Measurements from ENCODE around the gene KCNQ4.

Gene KCNQ4

DNA sequence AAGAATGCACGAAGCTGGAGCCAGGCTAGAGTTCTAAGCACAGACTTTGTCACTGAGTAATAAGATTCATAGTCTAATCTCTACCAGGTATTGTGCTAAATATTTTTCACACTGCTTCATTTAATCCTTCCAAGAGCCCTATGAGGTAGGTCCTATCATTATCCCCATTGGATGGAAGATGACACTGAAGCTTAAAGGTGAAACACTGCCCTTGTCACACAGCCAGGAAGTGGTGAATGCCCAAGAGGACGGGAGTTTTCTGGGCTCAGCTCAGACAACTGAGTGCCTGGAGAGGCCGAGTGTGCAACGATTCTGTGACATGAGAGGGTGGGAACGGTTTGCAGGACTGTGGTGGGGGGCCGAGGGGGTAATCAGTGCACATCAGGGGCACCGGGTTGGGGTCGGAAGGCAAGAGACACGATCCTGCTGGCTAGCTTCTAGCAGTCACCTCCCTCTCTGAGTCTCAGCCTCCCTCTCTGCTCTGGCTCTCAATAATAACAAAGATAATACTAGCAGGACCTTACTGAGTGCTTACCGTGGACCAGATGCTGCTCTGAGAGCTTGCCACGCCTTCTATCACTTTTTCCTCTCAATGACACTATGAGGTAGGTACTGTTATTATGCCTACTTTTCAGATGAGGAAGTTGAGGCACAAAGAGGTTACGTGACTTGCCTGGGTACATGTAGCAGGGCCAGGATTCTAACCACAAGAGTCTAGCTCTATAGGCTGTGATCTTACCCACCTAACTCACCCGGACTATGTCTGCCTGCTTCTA lies 12.4 kb downstream of the KCNQ4 start:
- DNase-seq (ENCODE audit: low read depth) = no peak

GRCh38 chr1:40796939-40797667 lies 13.5 kb downstream of the KCNQ4 start:
- DNase-seq (ENCODE audit: low read depth) = no peak

GRCh38 chr1:40797668-40798010 lies 14.1 kb downstream of the KCNQ4 start:
- no peak for DNase-seq (ENCODE audit: low read depth)

DNA sequence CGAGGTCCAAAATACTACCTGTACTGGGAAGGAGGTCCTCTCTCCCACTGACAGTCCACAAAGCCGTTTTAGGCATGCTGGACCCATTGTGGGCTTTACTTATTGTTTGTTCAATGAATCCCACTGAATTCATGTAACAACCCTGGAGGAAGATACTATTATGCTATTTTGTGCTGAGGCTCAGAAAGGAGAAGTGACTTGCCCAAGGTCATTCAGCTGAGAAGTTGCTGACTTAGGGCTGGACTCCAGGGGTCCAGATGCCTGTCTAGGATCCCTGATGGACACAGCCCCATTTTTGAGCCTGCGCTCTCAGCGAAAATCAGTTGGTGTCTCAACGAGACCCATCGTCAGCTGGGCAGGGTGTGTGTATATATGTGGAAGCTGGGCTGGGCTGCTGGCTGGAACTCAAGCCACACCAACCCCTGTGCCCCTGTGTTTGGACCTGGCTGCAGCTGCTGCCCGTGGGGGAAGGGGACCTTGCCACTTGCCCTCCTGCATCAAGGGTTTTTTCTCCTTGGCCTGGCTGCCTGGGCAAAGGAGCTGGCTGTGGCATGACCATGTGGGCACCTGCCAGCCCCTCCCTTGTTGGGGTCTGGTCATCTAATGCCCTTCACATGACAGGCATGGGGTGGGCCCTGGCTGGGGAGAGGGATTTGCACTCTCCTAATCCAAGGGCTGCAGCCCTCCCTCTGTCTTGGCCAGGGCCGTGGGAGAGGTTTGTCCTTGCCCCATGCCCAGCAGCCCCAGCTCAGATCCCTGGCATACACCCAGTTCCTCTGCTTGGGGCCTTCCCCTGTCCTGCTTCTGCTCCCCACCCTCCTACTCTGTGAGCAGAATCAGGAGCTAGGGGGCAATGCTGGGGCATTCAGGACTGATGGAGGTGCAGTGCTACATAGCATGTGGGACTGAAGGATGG lies 15.0 kb downstream of the KCNQ4 start:
- DNase-seq (ENCODE audit: low read depth) = no peak

DNA sequence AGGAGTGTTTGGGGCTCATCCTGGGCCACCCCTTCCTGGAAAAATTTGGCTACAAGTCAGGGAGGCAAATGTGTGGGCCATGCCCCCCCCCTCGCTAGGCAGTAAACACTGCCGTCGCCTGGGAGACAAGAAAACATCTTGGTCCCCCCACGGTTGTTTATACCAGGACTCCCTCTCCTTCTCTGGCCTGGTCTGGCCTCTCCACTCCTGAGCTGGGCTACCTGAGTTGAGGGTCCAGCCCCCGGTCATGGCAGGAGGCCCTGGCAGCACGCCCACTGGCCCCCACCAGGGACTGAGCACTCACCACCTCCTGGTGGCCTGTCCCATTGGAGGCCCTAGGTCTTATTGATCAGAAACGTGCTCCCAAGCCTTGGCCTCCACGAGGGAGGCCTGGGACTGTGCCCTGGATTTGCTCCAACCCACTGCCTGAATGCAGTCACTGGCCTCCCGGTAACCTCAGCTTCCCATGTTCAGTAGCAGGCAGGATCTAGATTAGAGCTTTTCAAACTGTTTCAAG lies 15.8 kb downstream of the KCNQ4 start:
- DNase-seq (ENCODE audit: low read depth) = no peak

GRCh38 chr1:40801742-40802077 lies 18.1 kb downstream of the KCNQ4 start:
- no peak for DNase-seq (ENCODE audit: low read depth)

DNA sequence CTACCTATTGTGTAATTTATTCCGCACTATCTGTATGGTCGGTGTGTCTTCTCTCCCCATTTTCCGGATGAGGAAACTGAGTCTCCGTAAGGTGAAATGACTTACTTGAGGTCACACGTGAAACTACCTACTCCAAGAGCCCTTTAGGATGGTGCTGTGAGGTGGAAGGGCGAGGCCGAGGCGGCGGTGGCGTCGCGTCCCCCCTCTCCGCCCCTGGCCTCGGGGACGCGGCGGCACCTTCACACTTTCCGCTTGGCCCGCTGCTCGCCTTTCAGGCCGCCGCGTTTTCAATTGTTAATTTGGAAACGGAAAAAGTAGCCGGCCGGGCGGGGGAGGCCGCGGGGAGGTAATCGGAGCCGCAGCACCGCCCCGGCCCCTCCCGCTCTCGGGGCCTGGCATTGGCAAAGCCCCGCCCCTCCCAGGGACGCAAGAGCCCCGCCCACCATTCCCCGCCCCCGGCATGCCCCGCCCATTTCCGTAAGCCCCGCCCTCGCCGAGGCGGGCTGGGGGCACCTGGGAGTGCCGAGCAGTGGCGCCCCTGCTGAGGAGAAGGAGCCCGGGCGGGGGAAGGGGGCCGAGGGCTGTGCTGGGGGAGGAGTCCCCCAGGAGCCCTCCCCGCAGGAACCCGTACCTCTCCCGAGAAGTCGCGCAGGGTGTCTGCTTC lies 18.6 kb downstream of the KCNQ4 start:
- peak; percentile 78 for DNase-seq (ENCODE audit: low read depth)

DNA sequence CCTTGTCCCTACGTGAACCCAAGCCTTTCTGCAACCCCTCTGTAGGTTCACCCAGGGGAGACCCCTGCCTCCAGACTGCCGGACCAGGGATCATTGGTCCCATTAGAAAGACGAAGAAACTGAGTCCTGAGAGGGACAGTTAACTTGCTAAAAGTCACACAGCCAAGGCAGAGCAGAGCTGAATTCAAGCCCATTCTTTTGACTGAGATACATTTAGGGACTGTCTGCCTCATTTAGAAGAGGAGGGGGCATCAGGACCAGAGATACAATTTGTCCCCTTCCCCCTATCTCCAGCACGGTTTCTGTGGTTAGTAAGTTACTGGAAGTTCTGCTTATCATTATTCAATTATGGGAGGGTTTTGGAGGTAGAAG lies 19.1 kb downstream of the KCNQ4 start:
- no peak for DNase-seq (ENCODE audit: low read depth)

DNA sequence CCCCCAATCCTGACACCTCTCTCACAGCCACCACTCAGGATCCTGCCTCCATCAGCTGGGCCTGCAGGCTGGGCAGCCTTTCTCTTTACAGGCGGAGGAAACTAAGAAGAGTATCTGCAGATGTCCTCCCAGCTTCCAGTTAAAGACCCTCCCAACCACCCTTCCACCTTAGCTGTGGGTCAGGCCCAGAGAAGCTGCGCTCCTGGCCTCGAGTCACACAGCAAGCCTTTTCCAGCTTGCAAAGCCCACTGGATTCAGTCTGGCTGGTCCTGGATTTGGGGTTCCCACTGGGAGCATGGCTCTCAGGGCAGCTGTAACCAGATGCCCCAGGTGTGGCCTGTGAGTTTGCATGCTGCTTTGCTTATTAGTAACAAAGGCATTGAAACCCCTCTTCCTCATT lies 19.9 kb downstream of the KCNQ4 start:
- no peak for DNase-seq (ENCODE audit: low read depth)

- no peak for DNase-seq (ENCODE audit: low read depth)
Observed at GRCh38 chr1:40803902-40804301, 20.3 kb downstream of the KCNQ4 start.

DNA sequence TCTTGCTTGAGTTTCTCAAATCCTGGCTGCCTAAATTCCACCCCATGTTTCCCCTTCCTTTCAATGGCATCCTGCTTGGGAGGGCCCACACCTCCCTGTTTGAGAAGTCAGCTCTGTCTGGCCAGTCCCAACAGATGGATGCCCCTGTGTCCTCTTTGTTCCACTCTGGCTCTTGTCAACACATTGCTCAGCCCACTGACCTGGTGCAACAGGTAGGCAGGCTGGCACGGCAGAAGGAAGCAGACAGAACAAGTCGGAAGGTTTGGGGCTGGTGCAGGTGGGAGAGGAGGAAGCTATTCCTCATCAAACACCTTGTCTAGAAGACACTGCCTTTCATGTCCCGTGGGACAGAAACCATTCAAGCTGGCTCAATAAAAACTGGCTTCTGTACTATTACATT lies 22.7 kb downstream of the KCNQ4 start:
- no peak for DNase-seq (ENCODE audit: low read depth)

DNA sequence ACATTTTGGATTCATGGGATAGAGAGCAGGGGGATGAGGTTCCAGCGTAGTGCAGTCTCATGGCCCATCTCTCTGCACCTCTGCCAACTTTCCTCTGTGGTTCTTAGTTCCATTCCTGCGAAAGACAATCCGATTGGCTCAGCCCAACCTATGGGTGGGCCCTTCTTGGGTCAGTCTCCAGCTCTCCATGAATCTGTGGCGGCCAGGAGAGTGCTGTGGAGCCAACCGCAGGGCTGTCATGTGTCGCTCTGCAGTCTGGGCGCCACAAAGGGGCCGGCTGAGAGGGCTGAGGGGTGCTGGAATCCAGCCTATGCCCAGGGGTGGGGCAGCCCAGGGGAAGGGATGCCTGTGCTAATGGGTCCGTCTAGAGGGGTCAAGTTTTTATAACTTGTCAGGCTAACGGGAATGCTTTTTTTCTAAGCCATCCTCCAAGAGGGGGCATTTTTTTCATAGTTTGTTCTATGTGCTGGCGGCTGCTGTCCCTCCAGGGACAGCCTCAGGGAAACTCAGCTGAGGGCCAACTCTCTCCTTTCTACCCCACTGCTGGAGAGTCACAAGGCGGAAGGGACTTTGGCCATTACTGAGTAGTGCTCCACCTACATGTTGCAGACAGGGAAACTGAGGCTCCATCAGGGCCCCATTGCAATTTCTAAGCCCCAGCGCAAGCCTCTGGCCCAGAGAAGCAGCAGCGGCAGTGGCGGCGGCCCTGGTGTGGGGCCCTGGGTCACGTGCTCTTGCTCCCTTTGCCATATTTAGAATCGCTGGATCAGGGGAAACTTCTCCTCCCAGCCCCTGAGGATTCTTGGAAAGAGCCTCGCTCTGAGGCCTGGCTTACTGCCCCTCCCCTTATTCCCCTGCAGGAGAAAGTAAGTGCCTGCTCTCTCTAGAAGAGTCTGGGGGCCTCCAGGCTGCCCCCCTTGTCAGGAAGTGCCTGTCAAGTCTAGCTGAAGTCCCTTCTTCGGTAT lies 23.4 kb downstream of the KCNQ4 start:
- no peak for DNase-seq (ENCODE audit: low read depth)

DNA sequence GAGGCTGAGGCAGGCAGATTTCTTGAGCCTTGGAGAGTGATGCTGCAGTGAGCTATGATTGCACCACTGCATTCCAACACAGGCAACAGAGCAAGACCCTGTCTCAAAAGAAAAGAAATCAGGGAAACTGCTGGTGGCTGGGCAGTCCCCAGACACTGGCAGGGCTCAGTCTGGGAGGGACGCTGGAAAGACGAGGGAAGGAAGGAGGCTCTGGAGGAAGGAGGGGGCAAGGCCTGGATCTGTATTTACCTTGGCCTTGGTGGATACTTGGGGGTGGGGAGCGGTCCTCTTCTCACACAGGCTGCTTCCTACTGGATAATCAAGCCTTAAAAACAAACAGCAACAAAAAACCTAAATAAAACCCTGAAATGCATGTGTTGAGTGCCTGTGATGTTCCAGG lies 24.4 kb downstream of the KCNQ4 start:
- DNase-seq (ENCODE audit: low read depth) = no peak

- DNase-seq (ENCODE audit: low read depth) = no peak
Observed at GRCh38 chr1:40808444-40808843, 24.9 kb downstream of the KCNQ4 start.

DNA sequence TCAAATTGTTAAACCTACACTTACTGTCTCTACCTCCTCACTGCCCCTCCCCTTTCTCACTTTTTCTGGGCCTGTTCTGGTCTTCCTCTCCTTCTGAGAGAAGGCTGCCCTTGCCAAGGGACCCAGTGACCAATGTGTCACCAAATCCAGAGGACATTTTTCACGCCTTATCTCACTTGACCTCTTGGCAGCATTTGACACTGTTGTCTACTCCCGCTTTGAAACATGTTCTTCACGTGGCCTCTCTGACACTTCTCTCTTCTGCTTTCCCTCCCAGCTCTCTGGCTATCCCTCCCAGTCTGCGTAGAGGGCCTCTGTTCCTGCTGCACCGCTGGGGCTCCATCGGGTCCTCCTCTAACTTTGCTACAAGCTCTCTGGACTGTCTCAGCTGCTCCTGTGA lies 25.3 kb downstream of the KCNQ4 start:
- DNase-seq (ENCODE audit: low read depth) = peak; percentile 52

GRCh38 chr1:40810927-40811326 lies 27.3 kb downstream of the KCNQ4 start:
- no peak for DNase-seq (ENCODE audit: low read depth)

DNA sequence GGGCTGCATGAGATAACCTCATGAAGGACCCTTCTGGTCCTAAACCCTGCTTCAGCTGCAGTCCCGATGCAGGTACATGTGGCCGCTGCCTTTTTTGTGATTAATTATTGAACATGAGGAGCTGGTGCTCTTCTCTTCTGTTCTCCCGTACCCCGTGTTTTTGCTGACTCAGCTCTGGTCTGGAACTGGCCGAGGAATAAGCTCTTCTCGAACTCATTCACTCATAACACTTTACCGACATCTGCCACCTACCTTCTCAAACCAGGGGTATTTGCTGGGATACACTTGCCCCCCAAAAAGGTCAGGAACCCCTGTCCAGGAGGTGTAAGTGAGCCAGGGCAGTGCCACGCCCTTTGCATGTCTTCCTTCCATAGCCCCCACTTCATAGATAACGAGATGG lies 31.8 kb downstream of the KCNQ4 start:
- no peak for DNase-seq (ENCODE audit: low read depth)

- no peak for DNase-seq (ENCODE audit: low read depth)
Observed at GRCh38 chr1:40817791-40818263, 34.2 kb downstream of the KCNQ4 start.

GRCh38 chr1:40818264-40818961 lies 34.8 kb downstream of the KCNQ4 start:
- DNase-seq (ENCODE audit: low read depth) = peak; percentile 27

- no peak for DNase-seq (ENCODE audit: low read depth)
Observed at GRCh38 chr1:40819101-40819500, 35.5 kb downstream of the KCNQ4 start.
